C1 segment of cervical spinal cord (tissue), 14 donors: ENCODE data around the gene YEATS2.
"Not testable (repeated sequence)": the region's sequence is repeated elsewhere in the genome, so short reads cannot be mapped to it uniquely, and the experiment has no call there.

Experiments
- DNase-seq, 14 donors: peaks; one replicate each; lab custom pipeline; 2025; lab: John Stamatoyannopoulos, UW

The YEATS2 gene

GRCh38 chr3:183697610-183698317, at the start of gene YEATS2:
Gene YEATS2, plus strand, starts transcription at chr3:183697797. Its CDS starts 17,366 bp downstream, at chr3:183715163.
- peak in 12 of 14 donors; percentile 36 to 82 (median 70) for DNase-seq

GRCh38 chr3:183650554-183650953, 47.0 kb upstream of the YEATS2 start:
- no peak for DNase-seq

- DNase-seq: no peak
Measured at GRCh38 chr3:183653209-183654064, 44.2 kb upstream of the YEATS2 start.

- no peak for DNase-seq
Measured at GRCh38 chr3:183654727-183655126, 42.9 kb upstream of the YEATS2 start.

- no peak for DNase-seq
Measured at GRCh38 chr3:183662099-183662498, 35.5 kb upstream of the YEATS2 start.

- DNase-seq: no peak
Measured at GRCh38 chr3:183664913-183665381, 32.6 kb upstream of the YEATS2 start.

GRCh38 chr3:183680061-183680460, 17.5 kb upstream of the YEATS2 start:
- DNase-seq: no peak

GRCh38 chr3:183687705-183688104, 9.9 kb upstream of the YEATS2 start:
- no peak for DNase-seq

GRCh38 chr3:183688874-183689273, 8.7 kb upstream of the YEATS2 start:
- no peak for DNase-seq

- DNase-seq: not testable (repeated sequence)
Measured at GRCh38 chr3:183689621-183690020, 8.0 kb upstream of the YEATS2 start.

- no peak for DNase-seq
Measured at GRCh38 chr3:183690402-183690995, 7.1 kb upstream of the YEATS2 start.

- DNase-seq: no peak
Measured at GRCh38 chr3:183692436-183692835, 5.2 kb upstream of the YEATS2 start.

GRCh38 chr3:183695569-183696364, 1.8 kb upstream of the YEATS2 start:
- DNase-seq: no peak

GRCh38 chr3:183697123-183697609, 431 bp upstream of the YEATS2 start:
- no peak for DNase-seq

GRCh38 chr3:183698318-183698751, 738 bp downstream of the YEATS2 start:
- DNase-seq: peak in 10 of 14 donors; percentile 34 to 66 (median 46)

GRCh38 chr3:183698756-183699155, 1.2 kb downstream of the YEATS2 start:
- peak in 3 of 14 donors; percentile 4 to 25 (median 18) for DNase-seq

GRCh38 chr3:183699238-183699947, 1.8 kb downstream of the YEATS2 start:
- peak in 1 of 14 donors; percentile 37 for DNase-seq

GRCh38 chr3:183701744-183702143, 4.1 kb downstream of the YEATS2 start:
- no peak for DNase-seq

- DNase-seq: not testable (repeated sequence)
Measured at GRCh38 chr3:183703892-183704291, 6.3 kb downstream of the YEATS2 start.

GRCh38 chr3:183710231-183710630, 12.6 kb downstream of the YEATS2 start:
- no peak for DNase-seq
